Mesendoderm (in vitro differentiated cells): ENCODE measurements around the gene RAPGEF4.

Experiments
- DNase-seq: peaks from one replicate; pipeline ENCODE4 v3.0.0; 2013
- H2AK5ac ChIP-seq: 2 replicates; pipeline ENCODE4 v1.6.1; 2013; ENCODE audit warnings: low read length, inconsistent platforms
- H2BK120ac ChIP-seq: 2 replicates; pipeline ENCODE4 v1.6.1; 2013; ENCODE audit warnings: low read depth, mild to moderate bottlenecking, low read length, moderate library complexity, mixed read lengths
- H2BK15ac ChIP-seq: replicated peaks from 2 replicates; pipeline ENCODE4 v1.6.1; 2013; ENCODE audit warnings: low read depth, mild to moderate bottlenecking, moderate library complexity
- H2BK5ac ChIP-seq: 2 replicates; pipeline ENCODE4 v1.6.1; 2013; ENCODE audit warnings: low read length, inconsistent platforms
- H3K18ac ChIP-seq: 2 replicates; pipeline ENCODE4 v1.6.1; 2013; ENCODE audit warnings: mild to moderate bottlenecking, low read length, mixed read lengths
- H3K23ac ChIP-seq: one replicate; pipeline ENCODE4 v1.6.1; 2013; ENCODE audit warnings: low read length
- H3K27ac ChIP-seq: 2 replicates; pipeline ENCODE4 v1.5.1; 2013; ENCODE audit warnings: low read depth, mild to moderate bottlenecking, inconsistent platforms, low read length, moderate library complexity
- H3K27me3 ChIP-seq: 2 replicates; pipeline ENCODE4 v1.6.1; 2013; ENCODE audit warnings: low read length, control low read depth, mild to moderate bottlenecking, inconsistent platforms; ENCODE audit not compliant: insufficient read depth, poor library complexity
- H3K36me3 ChIP-seq: 2 replicates; pipeline ENCODE4 v1.6.1; 2013; ENCODE audit warnings: low read length, inconsistent platforms; ENCODE audit not compliant: control insufficient read depth, insufficient read depth
- H3K4ac ChIP-seq: one replicate; pipeline ENCODE4 v1.6.1; 2013; ENCODE audit warnings: low read depth, mild to moderate bottlenecking, low read length, moderate library complexity
- H3K4me1 ChIP-seq: 2 replicates; pipeline ENCODE4 v1.6.1; 2013; ENCODE audit warnings: low read depth, low read length, inconsistent platforms; ENCODE audit not compliant: control insufficient read depth
- H3K4me2 ChIP-seq: 2 replicates; pipeline ENCODE4 v1.6.1; 2013; ENCODE audit warnings: low read length
- H3K4me3 ChIP-seq: 2 replicates; pipeline ENCODE4 v1.5.1; 2013; ENCODE audit warnings: mild to moderate bottlenecking, low read length
- H3K56ac ChIP-seq: one replicate; pipeline ENCODE4 v1.6.1; 2013; ENCODE audit warnings: low read length
- H3K79me1 ChIP-seq: 2 replicates; pipeline ENCODE4 v1.6.1; 2013; ENCODE audit warnings: low read length, inconsistent platforms
- H3K79me2 ChIP-seq: 2 replicates; pipeline ENCODE4 v1.6.1; 2013; ENCODE audit warnings: mild to moderate bottlenecking, low read length; ENCODE audit not compliant: control insufficient read depth, insufficient read depth
- H3K9ac ChIP-seq: 2 replicates; pipeline ENCODE4 v1.6.1; 2013; ENCODE audit warnings: low read length, inconsistent platforms
- H4K5ac ChIP-seq: one replicate; pipeline ENCODE4 v1.6.1; 2013; ENCODE audit warnings: low read length
- H4K8ac ChIP-seq: one replicate; pipeline ENCODE4 v1.6.1; 2013; ENCODE audit warnings: low read depth, mild to moderate bottlenecking, control low read depth, low read length, moderate library complexity
- WGBS: extraction: QIAGEN DNeasy Blood & Tissue Kit; methylation state at CpG from one replicate; pipeline ENCODE4 v1.1.7; 2013; ENCODE audit warnings: low lambda C conversion rate, missing lambda C conversion rate; ENCODE audit not compliant: insufficient coverage; ENCODE audit errors: extremely low coverage; 5-methylcytosine and 5-hydroxymethylcytosine counted together

Gene RAPGEF4

GRCh38 chr2:172782506-172783164, 47.0 kb downstream of the RAPGEF4 start:
- H3K4me1 ChIP-seq, result no peaks in the 10 kb centered on the region
- no peak overlapping the region for H3K23ac ChIP-seq
- no peaks in the 10 kb centered on the region for H3K79me1 ChIP-seq
- no peak overlapping the region for H3K27ac ChIP-seq
- H2BK5ac ChIP-seq, result no peak overlapping the region
- no peak overlapping the region for H3K18ac ChIP-seq
- no peak overlapping the region for H3K9ac ChIP-seq
- DNase-seq, result no peak
- no peak overlapping the region for H3K4me2 ChIP-seq
- H2BK120ac ChIP-seq, result no peak overlapping the region
- H2BK15ac ChIP-seq, result no peak overlapping the region
- no peaks in the 10 kb centered on the region for H3K27me3 ChIP-seq
- H3K56ac ChIP-seq, result no peak overlapping the region
- WGBS, result no CpG with 5 or more reads among the region's 6 CpGs
- H2AK5ac ChIP-seq, result no peak overlapping the region
- no peak overlapping the region for H4K8ac ChIP-seq
- H3K4me3 ChIP-seq, result no peak overlapping the region
- H3K4ac ChIP-seq, result no peak overlapping the region
- no peaks in the 10 kb centered on the region for H3K36me3 ChIP-seq
- H3K79me2 ChIP-seq, result no peaks in the 10 kb centered on the region
- H4K5ac ChIP-seq, result no peak overlapping the region

GRCh38 chr2:172783165-172783898, 47.7 kb downstream of the RAPGEF4 start:
- DNase-seq, result peak; percentile 79
- no peaks in the 10 kb centered on the region for H3K79me2 ChIP-seq
- H3K4me3 ChIP-seq, result no peak overlapping the region
- H2BK15ac ChIP-seq, result no peak overlapping the region
- H3K56ac ChIP-seq, result peak overlapping the region; percentile 25
- no peak overlapping the region for H2BK120ac ChIP-seq
- no peak overlapping the region for H2BK5ac ChIP-seq
- no peak overlapping the region for H3K4me2 ChIP-seq
- no peak overlapping the region for H3K9ac ChIP-seq
- H3K4me1 ChIP-seq, result no peaks in the 10 kb centered on the region
- H3K27ac ChIP-seq, result no peak overlapping the region
- no peaks in the 10 kb centered on the region for H3K36me3 ChIP-seq
- no peaks in the 10 kb centered on the region for H3K27me3 ChIP-seq
- H3K18ac ChIP-seq, result no peak overlapping the region
- no peak overlapping the region for H4K8ac ChIP-seq
- no peak overlapping the region for H3K23ac ChIP-seq
- no CpG with 5 or more reads among the region's 9 CpGs for WGBS
- H2AK5ac ChIP-seq, result no peak overlapping the region
- no peak overlapping the region for H4K5ac ChIP-seq
- no peak overlapping the region for H3K4ac ChIP-seq
- no peaks in the 10 kb centered on the region for H3K79me1 ChIP-seq

- no peak overlapping the region for H3K18ac ChIP-seq
- no peaks in the 10 kb centered on the region for H3K79me1 ChIP-seq
- H2AK5ac ChIP-seq, result no peak overlapping the region
- H4K8ac ChIP-seq, result no peak overlapping the region
- no peak overlapping the region for H2BK15ac ChIP-seq
- H3K56ac ChIP-seq, result no peak overlapping the region
- H3K4me1 ChIP-seq, result no peaks in the 10 kb centered on the region
- no peak overlapping the region for H2BK5ac ChIP-seq
- H3K23ac ChIP-seq, result no peak overlapping the region
- H3K4ac ChIP-seq, result no peak overlapping the region
- no peaks in the 10 kb centered on the region for H3K36me3 ChIP-seq
- no peaks in the 10 kb centered on the region for H3K27me3 ChIP-seq
- no peak overlapping the region for H3K9ac ChIP-seq
- no peak overlapping the region for H3K4me2 ChIP-seq
- no peak overlapping the region for H3K27ac ChIP-seq
- no peak overlapping the region for H3K4me3 ChIP-seq
- no peaks in the 10 kb centered on the region for H3K79me2 ChIP-seq
- no peak overlapping the region for H4K5ac ChIP-seq
- no peak for DNase-seq
- H2BK120ac ChIP-seq, result no peak overlapping the region
These were observed 53.2 kb downstream of the RAPGEF4 start for GRCh38 chr2:172788871-172789270.

- Histone ChIP-seq H3K4me3 (no peak overlapping the region), H3K4me2 (no peak overlapping the region), H4K5ac (no peak overlapping the region), H3K79me2 (no peaks in the 10 kb centered on the region), H2AK5ac (no peak overlapping the region), H3K36me3 (no peaks in the 10 kb centered on the region), H4K8ac (no peak overlapping the region), H2BK15ac (no peak overlapping the region), H3K9ac (no peak overlapping the region), H2BK120ac (no peak overlapping the region), H3K79me1 (no peaks in the 10 kb centered on the region), H3K4me1 (no peaks in the 10 kb centered on the region), H3K4ac (no peak overlapping the region), H3K18ac (no peak overlapping the region), H3K27ac (no peak overlapping the region), H3K56ac (no peak overlapping the region), H3K23ac (no peak overlapping the region), H3K27me3 (no peaks in the 10 kb centered on the region), H2BK5ac (no peak overlapping the region)
- WGBS, result no CpG with 5 or more reads among the region's 4 CpGs
- DNase-seq, result no peak
These were observed 54.8 kb downstream of the RAPGEF4 start for GRCh38 chr2:172790404-172790803.

- Histone ChIP-seq H2AK5ac (no peak overlapping the region), H3K23ac (no peak overlapping the region), H3K4ac (no peak overlapping the region), H2BK120ac (no peak overlapping the region), H3K4me2 (no peak overlapping the region), H3K4me1 (no peaks in the 10 kb centered on the region), H3K79me1 (no peaks in the 10 kb centered on the region), H3K27ac (no peak overlapping the region), H3K9ac (no peak overlapping the region), H3K36me3 (no peaks in the 10 kb centered on the region), H3K79me2 (no peaks in the 10 kb centered on the region), H2BK15ac (no peak overlapping the region), H2BK5ac (no peak overlapping the region), H3K27me3 (no peaks in the 10 kb centered on the region), H3K18ac (no peak overlapping the region), H3K56ac (no peak overlapping the region), H4K5ac (no peak overlapping the region), H4K8ac (no peak overlapping the region), H3K4me3 (no peak overlapping the region)
- no peak for DNase-seq
- no CpG with 5 or more reads among the region's 4 CpGs for WGBS
These were observed 56.3 kb downstream of the RAPGEF4 start for GRCh38 chr2:172791953-172792352.

- Histone ChIP-seq H4K5ac (no peak overlapping the region), H3K4me2 (no peak overlapping the region), H3K27me3 (no peaks in the 10 kb centered on the region), H3K4me3 (no peak overlapping the region), H2BK5ac (no peak overlapping the region), H3K79me2 (no peaks in the 10 kb centered on the region), H2BK120ac (no peak overlapping the region), H3K4me1 (no peaks in the 10 kb centered on the region), H3K4ac (no peak overlapping the region), H3K36me3 (no peaks in the 10 kb centered on the region), H3K27ac (no peak overlapping the region), H2BK15ac (no peak overlapping the region), H3K79me1 (no peaks in the 10 kb centered on the region), H4K8ac (no peak overlapping the region), H3K56ac (no peak overlapping the region), H3K18ac (no peak overlapping the region), H3K9ac (no peak overlapping the region), H2AK5ac (no peak overlapping the region), H3K23ac (no peak overlapping the region)
- DNase-seq, result no peak
These were observed 57.1 kb downstream of the RAPGEF4 start for GRCh38 chr2:172792711-172793110.
